Activated CD8-positive, alpha-beta memory T cell treated with anti-CD3 and anti-CD28 coated beads, Interleukin-2, amount 50 U/mL, for 1 hour (primary cell): ENCODE measurements around the gene L3HYPDH.

ENCODE experiments used
- DNase-seq: peaks from one replicate; pipeline ENCODE4 v3.0.0-alpha.2; 2020; ENCODE audit errors: extremely low read depth

Gene L3HYPDH

DNA sequence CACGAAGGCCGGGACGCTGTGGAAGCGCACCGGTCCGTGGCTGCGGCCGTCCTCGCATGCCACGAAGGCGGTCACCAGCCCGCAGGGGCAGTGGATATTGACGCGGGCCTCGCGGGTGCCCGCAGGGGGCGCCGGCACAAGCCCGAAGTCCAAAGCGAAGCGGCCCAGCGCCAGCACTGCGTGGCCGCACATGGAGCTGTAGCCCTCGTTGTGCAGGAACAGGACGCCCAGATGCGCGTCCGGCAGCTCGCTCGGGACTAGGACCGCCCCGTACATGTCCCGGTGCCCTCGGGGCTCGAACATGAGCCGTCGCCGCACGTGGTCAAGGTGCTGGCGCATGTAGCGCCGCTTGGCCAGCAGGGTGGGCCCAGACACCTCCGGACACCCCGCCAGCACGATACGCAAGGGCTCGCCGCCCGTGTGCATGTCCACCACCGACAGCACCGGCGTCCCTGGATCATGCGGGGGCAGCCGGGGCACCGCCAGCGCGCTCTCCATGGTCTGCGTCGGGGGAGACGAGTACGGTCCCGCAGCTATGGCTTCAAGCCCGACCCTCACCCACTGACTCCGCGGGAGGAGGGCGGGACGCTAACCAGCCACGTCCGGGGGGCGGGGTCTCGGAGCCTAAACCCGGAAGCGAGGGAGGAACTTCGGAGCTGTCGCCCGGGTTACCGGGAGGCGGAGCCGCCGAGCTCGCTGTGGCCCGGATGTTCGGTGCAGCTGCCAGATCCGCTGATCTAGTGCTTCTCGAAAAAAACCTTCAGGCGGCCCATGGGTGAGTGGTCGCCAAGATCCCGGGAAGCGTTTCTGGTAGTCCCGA, at the start of gene L3HYPDH, which contains the start of gene JKAMP:
Gene L3HYPDH, minus strand, starts transcription at position 590 of the 820 bp plus-strand sequence. Its CDS starts 92 bp downstream, at position 498.
Gene JKAMP, plus strand, starts transcription at position 699 of the 820 bp plus-strand sequence. Its CDS starts 73 bp downstream, at position 772.
- peak; percentile 94 for DNase-seq

DNA sequence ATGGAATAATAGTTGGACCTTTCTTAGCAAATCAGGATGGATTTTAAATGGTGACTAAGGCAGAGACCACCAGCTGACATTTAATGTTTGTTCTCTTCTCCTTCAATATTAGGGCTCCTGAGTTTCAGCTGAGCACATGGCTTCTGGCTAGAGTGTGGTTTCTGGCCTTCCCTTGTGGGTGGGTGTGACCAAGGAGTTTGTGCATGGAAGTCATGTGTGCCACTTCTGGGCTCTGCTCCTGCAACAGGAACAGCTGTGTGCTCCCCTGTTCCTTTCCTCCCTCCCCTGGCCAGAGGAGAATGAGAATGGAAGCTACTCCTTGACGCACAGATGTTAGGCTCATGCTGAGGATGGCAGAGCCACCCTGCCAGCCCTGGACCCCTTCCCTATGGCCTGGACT, 48.2 kb upstream of the L3HYPDH start:
- no peak for DNase-seq

GRCh38 chr14:59530349-59530748, 46.1 kb upstream of the L3HYPDH start:
- no peak for DNase-seq

GRCh38 chr14:59529189-59529588, 45.0 kb upstream of the L3HYPDH start:
- no peak for DNase-seq

DNA sequence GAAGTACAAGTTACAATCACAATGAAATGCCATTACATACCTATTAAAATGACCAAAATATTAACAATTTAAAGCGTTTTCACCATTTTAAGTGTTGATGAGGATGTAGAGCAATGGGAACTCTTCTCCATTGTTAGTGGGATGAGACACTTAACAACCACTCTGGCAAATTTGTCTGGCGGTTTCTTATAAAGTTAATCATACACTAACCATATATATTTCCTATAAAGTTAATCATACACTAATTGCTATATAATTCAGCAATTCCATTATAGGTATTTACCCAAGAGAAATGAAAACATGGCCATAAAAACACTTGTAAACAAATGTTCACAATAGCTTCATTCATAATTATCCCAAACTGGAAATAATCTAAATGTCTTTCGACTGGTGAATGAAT, 36.0 kb upstream of the L3HYPDH start:
- no peak for DNase-seq

DNA sequence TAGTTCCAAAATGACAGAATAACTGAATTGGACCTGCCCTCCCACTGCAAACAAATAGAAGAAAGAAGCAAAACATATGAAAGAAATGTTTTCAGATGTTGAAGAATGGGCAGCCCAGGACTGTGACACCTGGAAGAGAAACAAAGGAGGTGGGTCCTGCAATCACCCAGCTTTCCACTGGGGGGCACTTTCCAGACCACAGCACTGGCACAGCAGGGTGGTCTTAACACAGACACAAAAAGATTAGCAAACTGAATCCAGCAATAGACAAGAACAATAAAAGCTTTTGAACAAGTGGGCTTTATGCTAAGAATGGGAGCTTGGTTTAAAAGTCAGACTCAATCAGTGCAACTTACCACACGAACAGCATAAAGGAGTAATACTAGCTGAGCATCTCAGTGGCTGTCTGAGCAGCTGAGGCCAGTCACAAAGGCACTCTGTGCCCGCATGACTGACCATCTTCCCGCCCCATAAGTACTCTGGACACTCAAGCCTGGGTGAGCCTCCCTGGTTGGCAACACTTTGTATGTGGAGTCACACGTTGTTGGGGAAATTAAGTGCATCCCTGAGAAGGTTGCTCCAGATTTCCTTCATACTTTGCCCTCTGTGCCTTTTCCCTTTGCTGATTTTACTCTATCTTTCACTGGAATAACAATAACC, 27.8 kb upstream of the L3HYPDH start:
- no peak for DNase-seq

- no peak for DNase-seq
Observed at GRCh38 chr14:59510966-59511365, 26.8 kb upstream of the L3HYPDH start.

DNA sequence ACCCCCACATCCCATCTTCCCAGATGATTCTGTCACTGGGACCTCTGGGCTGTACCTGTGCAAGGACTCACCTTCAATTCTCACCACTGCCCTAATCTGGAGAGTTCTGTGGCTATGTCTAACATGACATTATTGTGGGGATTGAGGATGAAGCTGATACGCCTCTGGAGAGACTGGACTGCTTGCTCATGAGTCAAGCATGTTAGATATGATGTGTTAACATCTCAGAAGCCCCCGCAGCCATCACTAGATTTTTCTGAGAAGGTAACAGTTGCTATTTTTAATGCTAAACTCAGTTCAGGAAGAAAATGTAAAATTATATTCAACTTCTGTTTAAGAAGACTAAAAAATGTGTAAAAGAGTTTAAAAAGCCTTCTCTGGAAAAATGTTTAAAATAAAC, 25.8 kb upstream of the L3HYPDH start:
- DNase-seq, result no peak

DNA sequence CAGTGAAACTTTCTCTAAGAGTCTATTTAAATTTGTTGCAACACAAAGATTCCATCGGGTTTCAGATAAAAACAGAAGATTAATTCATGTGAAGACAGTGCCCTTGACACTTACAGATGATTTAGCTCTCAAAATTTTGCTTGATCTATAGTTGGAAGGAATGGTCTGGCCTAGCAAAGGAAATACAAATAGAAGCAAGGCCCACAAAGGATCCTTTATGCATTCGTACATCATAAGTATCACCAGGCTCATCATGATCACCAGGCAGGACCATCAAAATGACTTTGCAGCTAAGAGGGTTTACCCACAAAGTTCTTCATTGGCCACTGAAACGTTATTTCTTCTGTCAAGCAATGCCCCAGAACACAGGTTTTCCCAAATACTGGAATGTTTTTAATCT, 24.9 kb upstream of the L3HYPDH start:
- DNase-seq, result no peak

DNA sequence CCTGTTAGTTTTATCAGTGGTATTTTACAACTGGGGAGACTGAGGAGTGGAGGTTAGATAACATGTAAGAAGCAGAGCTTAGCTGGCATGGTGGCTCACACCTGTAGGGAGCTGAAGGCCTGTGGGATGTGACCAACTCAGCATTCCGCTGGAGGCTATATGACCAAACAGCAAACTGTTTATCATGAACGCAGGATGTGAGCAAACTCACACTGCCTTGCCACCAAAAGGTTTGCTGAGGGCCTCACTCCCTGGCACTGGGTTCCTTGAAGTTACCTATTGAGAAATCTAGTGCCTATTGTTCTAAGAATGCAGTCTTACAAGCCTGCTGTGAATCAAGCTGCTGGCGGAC, 23.5 kb upstream of the L3HYPDH start:
- no peak for DNase-seq

DNA sequence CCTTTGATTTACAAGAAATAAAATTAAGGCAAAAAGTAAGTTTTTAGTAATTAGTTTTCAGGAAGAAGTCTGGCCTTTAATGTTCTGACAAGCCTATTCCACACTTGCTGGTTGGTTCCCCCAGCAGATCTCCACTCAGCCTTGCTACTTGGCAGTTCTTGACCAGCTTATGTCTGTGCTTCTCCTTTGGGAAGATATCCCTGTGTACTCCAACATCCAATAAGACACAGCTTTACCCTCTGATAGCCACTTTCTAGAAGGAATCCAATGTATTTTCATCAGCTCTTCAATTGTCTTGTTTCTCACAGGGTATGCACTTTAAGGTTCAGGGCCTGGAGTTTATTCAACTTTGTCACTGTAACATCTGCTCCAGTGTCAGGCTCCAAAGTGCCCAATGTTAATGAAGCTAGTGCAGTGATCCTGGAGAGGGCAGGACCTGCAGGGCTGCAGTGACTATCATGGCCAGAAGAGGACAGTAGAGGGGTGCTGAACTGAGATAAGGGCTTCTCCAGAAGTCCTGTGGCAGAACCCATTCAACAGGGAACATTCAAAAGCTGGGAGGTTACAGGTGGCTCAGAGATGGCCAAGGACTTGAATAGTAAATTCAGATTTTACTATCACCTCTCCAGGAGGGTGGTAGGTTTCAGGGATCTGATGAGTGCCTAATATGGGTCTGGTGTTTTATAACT, 23.0 kb upstream of the L3HYPDH start:
- DNase-seq, result no peak

DNA sequence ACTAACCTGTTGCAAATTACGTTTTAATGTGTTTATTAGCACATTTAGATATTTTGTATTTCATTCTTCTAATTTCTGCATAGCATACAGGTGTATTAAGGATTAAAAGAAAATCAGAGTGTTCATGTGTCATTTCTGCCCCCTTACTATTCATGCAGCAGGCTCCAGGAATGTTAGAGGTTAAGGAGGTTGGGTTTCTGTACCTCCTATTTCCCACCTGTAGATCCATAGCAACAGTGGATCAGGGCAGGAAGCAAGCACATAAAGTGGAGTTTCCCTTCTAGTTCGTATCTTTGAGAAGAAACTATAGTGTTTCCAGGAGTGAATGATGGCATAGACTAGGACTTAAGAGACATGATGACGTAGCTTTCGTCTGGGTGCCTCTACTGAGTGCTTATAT, 19.0 kb upstream of the L3HYPDH start:
- DNase-seq, result no peak

GRCh38 chr14:59500732-59501131, 16.5 kb upstream of the L3HYPDH start:
- no peak for DNase-seq

DNA sequence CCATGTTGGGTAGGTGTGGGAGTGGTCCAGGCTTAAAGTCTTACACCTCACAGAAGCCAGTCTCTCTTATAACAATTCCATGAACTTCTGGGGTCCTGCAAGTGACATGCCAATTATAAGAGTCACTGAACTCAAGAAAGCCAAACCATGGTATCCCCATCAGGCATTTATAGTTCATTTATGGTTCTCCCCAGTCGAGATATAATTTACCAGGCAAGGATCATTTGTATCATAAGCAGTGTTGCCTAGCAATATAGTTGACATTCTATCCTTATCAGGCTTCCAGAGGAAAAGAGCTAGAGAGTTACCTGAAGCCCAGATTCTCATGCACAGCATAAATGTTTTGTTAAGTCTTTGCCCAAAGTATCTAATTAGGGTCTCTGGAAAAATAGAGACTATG, 8.2 kb upstream of the L3HYPDH start:
- DNase-seq, result no peak

- DNase-seq, result no peak
Observed at GRCh38 chr14:59490756-59491155, 6.5 kb upstream of the L3HYPDH start.

- no peak for DNase-seq
Observed at GRCh38 chr14:59484639-59485175, 499 bp upstream of the L3HYPDH start.

- DNase-seq, result no peak
Observed at GRCh38 chr14:59483363-59483762, 845 bp downstream of the L3HYPDH start.

DNA sequence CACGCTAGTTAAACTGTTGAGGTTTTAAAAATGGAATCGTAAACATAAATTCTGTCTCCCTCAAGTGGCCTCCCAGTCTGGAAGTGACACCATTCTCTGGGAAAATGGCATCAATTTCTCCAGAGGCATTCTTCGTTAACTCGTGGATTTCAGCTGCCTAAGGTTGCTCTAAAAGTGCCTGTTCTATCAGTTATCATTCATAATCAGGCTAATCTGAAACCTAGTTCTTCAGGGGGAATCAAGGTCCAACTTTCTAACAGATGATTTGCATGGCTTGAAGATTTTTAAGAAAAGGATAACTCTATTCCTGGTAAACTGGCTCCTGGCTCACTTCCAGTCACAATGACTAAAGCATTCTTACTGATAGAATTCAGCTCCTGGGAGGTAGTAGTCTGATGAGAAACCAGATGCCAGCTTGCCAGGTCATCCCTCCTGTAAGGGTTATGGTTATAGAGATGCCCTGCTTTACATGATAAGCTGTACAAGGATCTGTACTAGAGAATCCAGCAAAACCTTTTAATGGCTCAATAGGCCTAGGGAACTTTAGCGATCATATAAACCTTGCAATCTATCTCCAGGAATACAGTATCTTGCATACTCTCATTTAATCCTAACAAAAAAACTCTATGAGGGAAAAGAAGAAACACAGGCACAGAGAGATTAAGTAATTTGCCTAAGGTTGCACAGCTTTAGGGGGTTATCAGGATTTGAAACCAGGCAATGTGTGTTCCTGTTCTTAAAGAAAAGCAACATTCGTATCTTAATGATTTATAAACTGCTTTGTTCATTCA, 1.5 kb downstream of the L3HYPDH start:
- DNase-seq, result no peak

DNA sequence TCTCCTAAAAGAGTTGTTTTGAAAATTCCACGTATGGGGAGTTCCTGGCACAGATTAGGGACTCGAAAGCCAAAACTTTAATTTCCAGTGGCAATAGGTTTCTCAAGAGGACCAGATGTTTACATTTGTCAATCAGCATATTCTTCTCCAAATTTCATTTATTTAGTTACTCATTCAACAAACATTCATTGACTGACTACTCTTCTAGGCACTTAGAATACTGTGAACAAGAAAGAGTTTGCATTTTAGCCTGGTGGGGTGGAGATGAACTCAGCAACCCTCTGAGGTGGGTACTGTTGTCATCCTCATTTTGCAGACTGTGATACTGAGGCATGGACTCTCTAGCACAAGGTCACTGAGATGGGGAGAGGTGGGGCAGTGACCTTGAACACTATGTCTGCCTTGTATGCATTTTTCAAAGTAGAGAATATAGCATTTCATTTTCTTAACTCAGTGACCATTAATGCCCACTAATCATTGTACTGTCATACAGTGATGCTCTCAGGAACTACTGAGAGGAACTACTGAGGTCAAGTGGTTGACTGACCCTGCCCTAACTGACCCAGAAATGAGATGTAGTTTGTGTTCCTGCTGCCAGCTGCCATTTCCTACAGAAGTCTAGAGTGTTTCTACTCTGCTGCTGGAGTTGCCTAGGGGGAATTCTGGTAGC, 2.2 kb downstream of the L3HYPDH start:
- no peak for DNase-seq

- no peak for DNase-seq
Observed at GRCh38 chr14:59481407-59481806, 2.8 kb downstream of the L3HYPDH start.

DNA sequence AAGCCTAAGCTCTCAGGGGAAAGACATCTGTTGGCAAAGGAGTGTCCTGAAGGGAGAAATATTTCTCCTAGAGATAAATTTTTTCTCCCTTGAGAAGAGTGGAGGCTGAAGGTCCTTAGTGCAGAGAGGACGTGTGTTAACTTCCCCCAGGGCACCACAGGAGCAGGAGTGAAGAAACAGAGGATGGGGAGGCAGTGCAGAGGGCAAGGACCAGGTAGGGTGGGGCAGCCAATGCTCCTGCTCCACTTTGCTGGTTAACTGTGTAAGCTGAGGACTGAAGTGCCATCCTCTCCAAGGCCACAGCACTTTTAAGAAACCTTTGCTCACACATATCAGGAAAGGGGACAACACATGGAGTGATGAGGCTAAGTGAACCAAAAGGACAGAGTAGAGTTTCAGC, 4.0 kb downstream of the L3HYPDH start:
- DNase-seq, result no peak
